Stimulated activated CD8-positive, alpha-beta memory T cell treated with anti-CD3 and anti-CD28 coated beads, Interleukin-12 subunit alpha, Interleukin-12 subunit beta, amount 100 ng/mL, for 1 hour (primary cell): Measurements from ENCODE around the gene CUL5.
"Not testable (repeated sequence)": the region's sequence is repeated elsewhere in the genome, so short reads cannot be mapped to it uniquely, and the experiment has no call there.

Experiments
- DNase-seq: peaks from one replicate; pipeline ENCODE4 v3.0.0-alpha.2; 2020; ENCODE audit warnings: low read depth

CUL5 gene

DNA sequence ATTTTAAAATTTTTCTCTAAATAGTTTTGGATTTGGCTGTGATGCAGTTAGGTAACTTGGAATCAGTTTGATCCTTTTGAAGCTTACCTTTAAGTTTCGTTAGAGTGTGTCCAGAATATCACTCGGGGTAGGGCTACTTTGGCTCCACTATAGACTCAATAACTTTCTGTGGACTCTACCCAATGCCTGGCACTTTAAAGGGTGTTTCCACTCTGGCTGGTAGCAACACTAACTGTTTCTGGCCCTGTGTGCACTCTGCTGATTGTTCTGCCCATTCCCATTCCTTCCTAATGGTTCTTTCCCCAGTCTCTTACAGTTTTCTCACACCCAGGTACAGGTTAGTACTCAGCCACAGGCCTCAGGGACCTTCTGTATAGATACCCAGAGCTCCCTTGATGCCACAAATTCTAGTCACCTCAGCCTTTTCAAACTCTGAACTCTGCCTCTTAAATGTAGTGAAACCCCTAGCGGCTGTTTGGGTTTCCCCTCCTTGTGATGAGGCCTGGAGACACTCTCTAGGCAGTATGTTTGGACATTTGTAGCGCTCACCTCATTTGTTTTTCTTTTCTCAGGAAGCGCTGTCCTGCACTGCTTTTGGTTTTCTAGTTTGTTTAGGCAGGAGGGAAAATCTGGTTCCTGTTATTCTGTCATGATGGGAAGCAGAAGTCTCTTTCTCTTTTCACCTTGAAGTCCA is 16.8 kb downstream of the CUL5 start:
- no peak for DNase-seq

DNA sequence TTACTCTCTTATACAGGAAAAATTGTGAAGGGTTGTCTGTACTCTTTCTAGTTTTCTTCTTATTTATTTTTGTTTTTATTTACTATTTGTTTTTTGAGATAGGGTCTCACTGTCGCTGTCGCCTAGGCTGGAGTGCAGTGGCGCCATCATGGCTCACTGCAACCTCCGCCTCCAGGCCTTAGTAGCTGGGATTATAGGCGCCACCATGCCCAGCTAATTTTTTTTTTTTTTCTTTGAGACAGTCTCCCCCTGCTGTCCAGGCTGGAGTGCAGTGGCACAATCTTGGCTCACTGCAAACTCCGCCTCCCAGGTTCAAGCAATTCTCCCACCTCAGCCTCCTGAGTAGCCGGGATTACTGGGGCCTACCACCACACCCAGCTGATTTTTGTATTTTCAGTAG is 18.4 kb downstream of the CUL5 start:
- no peak for DNase-seq

DNA sequence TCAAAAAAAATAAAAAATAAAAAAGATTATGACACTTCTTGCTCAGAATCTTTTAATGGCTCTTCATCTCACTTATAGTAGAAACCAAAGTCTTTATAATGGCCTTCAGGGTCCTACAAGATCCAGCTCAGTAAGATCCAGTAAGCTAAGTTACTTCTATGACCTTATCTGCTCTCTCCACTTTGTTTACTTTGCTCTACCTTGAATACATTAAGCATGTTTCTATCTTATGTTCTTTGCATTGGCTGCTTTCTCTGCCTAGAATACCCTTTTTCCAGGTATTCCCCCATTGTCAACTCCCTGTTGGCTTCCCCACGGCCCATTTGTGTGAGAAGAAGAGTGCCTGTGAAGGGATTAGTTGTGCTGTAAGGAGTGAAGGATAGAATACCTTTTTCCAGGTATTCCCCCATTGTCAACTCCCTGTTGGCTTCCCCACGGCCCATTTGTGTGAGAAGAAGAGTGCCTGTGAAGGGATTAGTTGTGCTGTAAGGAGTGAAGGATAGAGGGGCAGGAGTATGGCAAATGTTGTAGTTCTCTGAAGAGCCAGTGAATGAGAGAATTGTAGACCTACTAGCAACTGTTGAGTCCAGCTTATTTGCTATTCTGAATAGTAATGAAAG is 20.2 kb downstream of the CUL5 start:
- not testable (repeated sequence) for DNase-seq

DNA sequence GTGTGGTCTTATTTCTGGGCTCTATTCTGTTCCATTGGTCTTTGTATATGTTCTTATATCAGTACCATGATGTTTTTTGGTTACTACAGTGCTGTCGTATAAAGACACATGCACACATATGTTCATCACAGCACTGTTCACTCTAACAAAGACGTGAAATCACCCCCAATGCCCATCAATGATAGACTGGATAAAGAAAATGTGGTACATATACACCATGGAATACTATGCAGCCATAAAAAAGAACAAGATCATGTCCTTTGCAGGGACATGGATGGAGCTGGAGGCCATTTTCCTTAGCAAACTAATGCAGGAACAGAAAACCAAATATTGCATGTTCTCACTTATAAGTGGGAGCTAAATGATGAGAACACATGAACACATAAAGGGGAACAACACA is 22.9 kb downstream of the CUL5 start:
- DNase-seq, result not testable (repeated sequence)

DNA sequence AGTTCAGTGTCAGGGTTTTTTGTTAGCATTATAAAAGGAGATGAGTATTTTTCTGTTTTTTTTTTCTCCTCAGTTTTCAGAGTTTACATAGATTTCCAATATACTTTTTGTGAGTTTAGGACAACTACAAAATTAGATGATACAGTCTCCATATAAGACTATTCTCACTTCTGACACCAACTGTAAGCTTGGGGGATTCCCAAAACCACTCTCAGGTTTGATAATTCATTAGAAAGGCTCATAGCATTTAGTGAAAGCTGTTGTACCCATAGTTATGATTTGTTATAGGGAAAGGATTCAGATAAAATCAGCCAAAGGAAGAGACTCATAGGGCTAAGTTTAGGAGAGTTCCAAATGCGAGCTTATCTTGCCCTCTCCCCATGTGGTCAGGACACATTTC is 24.1 kb downstream of the CUL5 start:
- no peak for DNase-seq

DNA sequence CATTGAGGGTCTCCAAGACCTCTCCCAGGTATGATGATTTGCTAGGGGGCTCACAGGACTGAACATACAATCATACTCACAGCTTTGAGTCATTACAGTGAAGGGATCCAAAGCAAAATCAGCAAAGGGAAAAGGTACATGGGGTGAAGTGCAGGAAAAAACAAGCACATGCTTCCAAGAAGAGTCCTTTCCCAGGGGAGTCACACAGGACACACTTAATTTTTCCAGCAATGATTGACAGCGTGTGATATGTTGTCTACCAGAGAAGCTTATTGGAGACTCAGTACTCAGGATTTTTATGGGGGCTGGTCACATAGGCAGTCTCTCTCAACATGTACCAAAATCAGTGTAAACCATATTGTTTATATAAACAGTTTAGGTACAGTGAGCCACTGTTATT is 25.3 kb downstream of the CUL5 start:
- DNase-seq, result no peak

DNA sequence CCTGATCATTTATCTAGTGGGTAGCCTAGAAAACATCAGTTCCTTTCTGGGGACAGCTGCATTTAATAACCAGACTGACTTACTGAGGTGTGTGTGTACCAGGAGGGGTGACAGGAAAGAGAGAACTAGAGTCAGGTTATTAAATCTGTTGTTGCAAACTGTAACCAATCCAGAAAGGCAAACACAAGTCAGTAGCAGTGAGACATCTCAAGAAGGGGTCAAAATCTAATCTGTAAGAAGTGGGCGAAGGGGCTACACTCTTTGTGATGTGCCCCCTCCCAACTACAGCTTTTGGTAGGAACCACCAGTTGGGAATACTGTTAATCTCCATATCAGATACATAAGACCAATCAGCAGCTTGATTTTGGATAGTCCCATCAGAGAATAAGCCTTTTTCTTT is 26.3 kb downstream of the CUL5 start:
- DNase-seq, result no peak

DNA sequence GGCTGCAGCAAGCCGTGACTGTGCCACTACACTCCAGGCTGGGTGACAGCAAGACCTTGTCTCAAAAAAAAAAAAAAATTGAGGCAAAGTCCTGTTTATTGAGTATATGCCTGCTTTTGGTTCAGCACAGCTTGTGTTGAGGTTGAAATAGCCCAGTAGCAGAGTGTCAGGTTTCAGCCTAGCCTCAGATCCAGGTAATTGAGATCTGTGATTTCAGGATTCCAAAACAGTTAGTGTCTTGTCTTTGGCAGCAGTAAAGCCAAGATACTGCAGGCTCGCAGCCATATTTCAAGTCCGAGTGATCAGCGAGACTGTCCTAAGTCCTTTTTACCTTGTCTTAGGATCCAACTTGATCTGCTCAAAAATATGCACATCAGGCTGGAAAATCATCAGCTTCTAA is 27.0 kb downstream of the CUL5 start:
- DNase-seq, result no peak

DNA sequence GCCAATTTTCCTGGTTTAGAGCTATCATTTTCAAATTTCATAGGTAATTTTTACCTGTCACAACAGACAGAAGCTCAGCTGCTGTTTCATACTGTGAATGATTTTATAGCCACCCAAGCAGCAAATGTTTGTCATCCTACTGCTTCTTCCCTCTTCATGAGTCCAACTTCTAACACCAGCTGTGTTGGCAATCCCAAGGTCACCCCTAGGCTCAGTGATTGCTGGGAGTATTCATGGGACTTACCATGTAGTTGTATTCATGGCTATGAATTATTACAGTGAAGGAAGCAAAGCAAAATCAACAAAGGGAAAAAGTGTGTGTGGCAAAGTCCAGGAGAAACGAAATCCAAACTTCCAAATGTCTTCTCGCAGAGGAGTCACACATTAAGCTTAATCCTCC is 28.5 kb downstream of the CUL5 start:
- DNase-seq, result no peak

DNA sequence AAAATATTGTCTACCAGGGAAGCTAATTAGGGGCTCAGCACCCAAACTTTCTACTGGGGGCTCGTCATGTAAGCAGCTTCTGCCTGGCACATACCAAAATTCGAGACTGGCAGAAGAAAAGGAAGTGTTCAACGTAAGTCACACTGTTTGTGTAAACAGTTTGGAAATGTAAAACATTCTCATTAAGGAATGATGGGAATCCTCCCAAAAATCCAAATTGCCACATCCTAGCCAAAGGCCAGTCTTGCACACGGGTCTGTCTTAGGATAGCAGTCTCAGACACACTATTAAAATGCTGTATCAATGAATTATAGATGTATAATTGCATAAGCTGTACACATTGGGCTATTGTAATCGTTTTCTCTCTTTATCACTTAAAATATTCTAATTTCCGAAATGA is 28.9 kb downstream of the CUL5 start:
- DNase-seq, result no peak

DNA sequence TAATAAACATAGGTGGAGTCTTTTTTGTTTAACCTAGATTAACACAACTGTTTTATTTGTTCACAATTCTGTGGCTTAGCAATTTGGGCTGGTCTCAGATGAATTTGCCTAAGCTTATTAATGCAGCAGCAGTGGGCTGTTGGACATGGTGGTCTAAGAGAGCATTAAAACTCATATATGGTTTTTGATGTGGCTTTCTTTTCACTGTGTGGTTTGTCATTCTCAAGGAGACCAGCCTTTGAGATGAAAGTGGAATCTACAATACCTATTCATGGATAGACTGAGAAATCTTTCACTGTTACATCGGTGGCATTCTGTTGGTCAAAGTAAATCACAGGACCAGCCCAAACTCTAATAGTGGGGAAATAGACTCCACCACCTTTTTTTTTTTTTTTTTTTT is 39.6 kb downstream of the CUL5 start:
- no peak for DNase-seq

DNA sequence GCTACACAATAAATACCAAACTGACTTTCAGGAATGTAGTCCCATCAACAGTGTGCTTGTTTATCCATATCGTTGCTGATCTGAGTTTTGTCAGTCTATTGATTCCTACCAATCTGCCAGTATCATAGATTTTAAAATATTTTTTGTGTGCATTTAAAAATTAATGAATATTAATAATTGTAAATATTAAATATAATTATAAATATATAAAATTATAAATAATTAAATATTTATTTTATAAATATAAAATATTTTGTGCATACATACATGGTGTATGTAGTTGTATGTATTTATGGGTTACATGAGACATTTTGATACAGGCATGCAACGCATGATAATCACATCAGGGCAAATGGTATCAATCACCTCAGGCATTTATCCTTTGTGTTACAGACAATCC is 53.6 kb downstream of the CUL5 start:
- DNase-seq, result no peak

DNA sequence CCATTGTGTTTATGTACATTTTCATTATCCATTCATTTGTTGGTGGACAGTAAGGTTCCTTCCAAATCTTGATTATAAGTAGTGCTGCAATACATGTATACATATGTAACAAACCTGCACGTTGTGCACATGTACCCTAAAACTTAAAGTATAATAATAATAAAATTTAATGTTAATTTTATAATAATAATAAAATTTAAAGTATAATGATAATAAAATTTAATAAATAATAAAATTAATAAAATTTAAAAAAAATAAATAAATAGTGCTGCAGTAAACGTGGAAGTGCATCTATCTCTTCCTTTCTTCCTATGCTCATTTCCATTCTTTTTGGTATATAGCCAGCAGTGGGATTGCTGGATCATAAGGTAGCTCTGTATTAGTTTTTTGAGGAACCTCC is 54.7 kb downstream of the CUL5 start:
- DNase-seq, result no peak

DNA sequence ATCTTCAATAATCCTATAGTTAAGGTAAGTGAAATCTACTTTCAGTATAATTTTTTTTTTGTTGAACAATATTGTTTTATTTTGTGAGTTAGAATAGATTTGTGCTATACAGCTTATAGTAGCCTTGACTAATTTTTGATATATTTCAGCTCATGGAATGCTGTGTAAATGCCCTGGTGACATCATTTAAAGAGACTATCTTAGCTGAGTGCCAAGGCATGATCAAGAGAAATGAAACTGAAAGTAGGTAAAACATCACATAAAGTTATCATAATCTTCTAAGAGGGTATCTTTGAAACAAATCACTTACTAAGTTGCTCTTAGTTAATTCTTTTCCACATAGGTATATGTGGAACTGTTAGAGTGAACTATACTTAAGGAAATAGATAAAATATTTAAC is 61.2 kb downstream of the CUL5 start:
- DNase-seq, result no peak

DNA sequence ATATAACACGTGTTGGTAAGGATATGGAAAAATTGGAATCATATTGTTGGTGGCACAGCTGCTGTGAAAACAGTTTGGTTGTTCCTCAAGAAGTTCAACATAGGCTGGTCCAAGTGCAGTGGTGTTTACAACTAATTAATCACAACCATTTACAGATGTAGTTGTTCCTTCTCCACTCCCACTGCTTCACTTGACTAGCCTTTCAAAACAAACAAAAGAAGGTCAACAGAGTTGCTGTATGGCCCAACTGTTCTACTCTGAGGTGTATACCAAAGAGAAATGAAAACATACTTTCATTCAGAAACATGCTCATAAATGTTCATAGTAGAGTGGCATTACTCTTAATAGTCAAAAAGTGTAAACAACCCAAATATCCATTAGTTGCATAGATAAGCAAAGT is 76.1 kb downstream of the CUL5 start:
- no peak for DNase-seq

DNA sequence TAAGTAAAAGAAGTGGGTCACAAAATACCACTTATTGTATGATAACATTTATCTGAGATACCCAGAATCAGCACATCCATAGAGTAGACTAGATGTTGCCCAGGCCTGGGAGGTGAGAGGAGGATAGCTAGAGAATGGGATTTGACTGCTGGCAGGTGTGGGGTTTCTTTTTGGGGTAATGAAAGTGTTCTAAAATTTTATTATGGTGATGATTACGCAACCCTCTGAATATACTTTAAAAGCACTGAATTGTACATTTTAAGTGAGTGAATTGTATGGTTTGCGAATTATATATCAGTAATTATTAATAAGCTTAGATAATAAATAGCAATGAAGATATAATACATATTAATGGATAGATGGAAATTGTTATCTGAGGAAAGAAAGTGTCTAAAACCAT is 77.0 kb downstream of the CUL5 start:
- no peak for DNase-seq

DNA sequence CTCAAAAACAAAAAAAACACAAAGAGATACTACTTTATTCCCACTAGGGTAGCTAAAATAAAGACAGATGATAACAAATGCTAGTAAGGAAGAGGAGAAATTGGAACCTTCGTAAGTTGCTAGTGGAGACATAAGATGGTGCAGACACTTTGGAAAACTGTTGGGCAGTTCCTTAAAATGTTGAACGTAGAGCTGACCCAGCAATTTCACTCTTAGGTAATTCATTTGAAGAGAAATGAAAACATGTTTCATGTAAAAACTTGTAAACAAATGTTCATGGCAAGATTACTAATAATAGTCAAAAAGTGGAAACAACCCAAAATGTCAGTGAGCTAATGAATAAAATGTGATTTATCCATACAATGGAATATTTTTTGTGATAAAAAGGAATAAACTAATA is 83.4 kb downstream of the CUL5 start:
- no peak for DNase-seq

DNA sequence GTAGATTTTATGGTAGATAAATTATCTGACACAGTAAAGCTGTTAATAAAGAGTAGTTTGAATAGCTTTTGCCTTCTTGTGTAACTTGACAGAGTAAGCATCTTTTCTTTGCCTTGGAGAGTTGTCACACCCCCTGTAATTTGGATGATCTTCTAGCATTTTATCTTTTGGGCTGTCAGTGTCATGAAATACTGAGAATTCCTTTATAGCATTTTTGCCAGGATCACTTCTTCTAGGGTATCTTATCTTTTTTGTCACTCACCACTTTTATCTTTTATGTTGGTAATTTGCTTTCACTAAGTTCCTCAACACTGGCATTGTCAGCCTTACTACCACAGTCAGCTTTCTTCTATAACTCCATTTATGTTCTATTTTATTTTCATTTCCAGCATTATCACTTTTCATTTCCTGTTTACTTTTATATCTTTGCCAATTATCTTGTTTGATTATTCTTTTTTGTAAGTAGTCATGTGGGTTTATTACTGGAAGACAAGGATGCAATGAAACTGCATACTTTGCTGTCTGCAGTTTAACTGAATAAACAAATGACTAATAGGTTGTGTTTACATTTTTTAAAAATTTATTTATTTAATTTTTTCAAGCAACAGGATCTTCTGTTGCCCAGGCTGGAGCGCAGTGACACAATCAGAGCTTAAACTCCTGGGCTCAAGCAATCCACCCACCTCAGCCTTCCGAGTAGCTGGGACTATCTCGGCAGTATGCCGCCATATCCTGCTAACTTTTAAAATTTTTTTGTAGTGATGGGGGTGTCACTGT is 84.6 kb downstream of the CUL5 start:
- DNase-seq, result no peak

DNA sequence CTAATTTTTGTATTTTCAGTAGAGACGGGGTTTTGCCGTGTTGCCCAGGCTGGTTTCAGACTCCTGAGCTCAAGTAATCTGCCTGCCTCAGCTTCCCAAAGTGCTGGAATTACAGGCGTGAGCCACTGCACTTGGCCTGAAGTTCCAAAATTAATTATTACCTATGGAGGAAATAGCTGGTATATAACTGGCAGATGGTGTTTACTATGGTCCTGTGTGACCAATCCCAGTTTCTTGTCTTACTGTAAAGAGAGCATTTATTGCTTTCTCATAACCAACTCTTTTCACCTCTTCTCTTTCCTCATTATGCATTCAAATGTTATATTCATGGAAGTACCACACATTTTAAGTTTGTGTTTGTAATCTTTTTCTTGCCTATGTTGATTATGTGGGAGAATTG is 88.5 kb downstream of the CUL5 start:
- no peak for DNase-seq

DNA sequence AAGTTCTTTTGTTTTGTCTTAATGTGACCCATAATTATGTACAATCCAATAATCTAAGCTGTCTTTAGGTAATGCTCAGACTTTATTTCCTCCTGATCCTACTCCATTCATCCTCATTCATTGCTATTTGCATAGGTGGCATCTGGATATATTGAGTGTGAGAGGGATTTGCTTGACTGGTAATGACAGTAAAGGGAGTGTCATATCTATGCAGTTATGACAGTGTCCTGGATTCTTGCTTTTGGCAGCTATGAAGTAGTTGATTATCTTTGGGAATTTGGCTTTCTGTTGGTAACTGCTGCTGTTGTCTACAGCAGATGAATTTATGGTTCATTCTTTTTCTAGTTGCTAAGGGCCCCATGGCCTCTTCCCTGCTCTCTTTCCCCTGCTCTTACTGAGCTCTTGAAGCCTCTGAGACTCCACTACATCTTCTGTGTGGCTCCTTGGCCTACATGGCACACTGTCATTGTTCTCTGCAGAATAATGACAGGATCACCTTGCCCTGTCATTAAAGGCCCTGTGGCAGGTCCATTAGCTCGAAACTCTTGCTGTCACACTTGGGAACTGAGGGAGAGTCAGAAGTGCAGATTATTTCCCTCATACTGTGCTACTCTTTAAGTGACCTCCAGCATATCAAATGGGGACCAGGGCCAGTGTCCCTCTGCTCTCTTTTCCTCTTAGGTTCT is 92.5 kb downstream of the CUL5 start:
- DNase-seq, result no peak

DNA sequence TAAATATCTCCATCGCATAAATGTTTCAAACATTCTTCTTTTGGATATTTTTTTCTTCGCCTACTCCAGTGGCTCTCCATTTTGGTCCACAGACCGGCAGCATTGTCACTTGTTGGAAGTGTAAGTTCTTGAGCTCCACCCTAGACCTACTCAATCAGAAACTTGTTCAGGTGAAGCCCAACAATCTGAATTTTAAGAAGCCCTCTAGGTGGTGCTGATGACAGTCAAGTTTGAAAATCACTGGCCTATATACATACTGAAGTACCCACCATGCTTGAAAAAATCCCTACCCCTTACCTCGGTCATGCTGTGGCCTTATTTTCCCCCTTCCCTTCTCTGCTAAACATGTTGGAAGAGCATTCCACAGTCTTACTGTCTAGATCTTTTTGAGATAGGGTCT is 102.4 kb downstream of the CUL5 start:
- DNase-seq, result no peak

DNA sequence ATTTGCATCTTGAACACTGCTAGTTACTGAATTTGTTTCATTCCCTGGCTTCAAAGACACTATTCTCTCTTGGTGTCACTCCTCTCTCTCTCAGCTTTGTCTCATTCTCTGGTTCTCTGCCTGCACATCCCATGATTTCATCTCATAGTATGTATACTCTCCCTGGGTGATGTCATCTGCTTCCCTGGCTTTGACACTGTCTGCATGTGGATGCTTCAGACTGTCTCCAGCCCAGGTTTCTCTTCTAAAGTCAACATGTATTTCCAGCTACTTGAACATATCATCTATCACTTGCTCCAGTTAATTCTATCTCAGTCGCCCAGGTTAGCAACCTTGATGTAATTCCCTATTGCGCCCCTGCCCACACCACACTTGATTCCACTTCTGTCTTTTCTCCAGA is 103.4 kb downstream of the CUL5 start:
- DNase-seq, result no peak
